CD4-positive, alpha-beta T cell treated with Interleukin-6 for 4 hours (primary cell): Measurements from ENCODE around the gene IBA57.

ENCODE experiments used
- DNase-seq: peaks from one replicate; pipeline ENCODE4 v3.0.0-alpha.2; 2020; ENCODE audit warnings: mixed read lengths

IBA57 gene

GRCh38 chr1:228197555-228198147, 32.0 kb downstream of the IBA57 start:
- no peak for DNase-seq

- no peak for DNase-seq
These were observed 33.5 kb downstream of the IBA57 start for GRCh38 chr1:228198977-228199590.

- DNase-seq = no peak
These were observed 39.4 kb downstream of the IBA57 start for GRCh38 chr1:228204958-228205357.

GRCh38 chr1:228205526-228206436, 40.2 kb downstream of the IBA57 start:
- DNase-seq = no peak

- DNase-seq = no peak
These were observed 41.2 kb downstream of the IBA57 start for GRCh38 chr1:228206582-228207351.

- DNase-seq = no peak
These were observed 41.8 kb downstream of the IBA57 start for GRCh38 chr1:228207381-228207810.

GRCh38 chr1:228207851-228208821, 42.5 kb downstream of the IBA57 start, which contains the start of gene OBSCN:
Gene OBSCN, plus strand, starts transcription at chr1:228208044. Its CDS starts 3,740 bp downstream, at chr1:228211784.
- DNase-seq = no peak

- no peak for DNase-seq
These were observed 43.4 kb downstream of the IBA57 start for GRCh38 chr1:228208831-228209551.

GRCh38 chr1:228209657-228210056, 44.1 kb downstream of the IBA57 start:
- DNase-seq = no peak

- DNase-seq = no peak
These were observed 44.6 kb downstream of the IBA57 start for GRCh38 chr1:228210076-228210651.

GRCh38 chr1:228210712-228211530, 45.3 kb downstream of the IBA57 start:
- no peak for DNase-seq

GRCh38 chr1:228211531-228212414, 46.2 kb downstream of the IBA57 start:
- no peak for DNase-seq

- no peak for DNase-seq
These were observed 46.9 kb downstream of the IBA57 start for GRCh38 chr1:228212415-228212965.

- peak; percentile 97 for DNase-seq
These were observed 47.6 kb downstream of the IBA57 start for GRCh38 chr1:228212966-228213844.

GRCh38 chr1:228213917-228214808, 48.6 kb downstream of the IBA57 start:
- DNase-seq = peak; percentile 21
